ENCODE data around the gene EDIL3. TPM values are rescaled to one million over a fixed set of nuclear protein-coding genes. Genes with fewer than 3 reads are reported as not detected.

The EDIL3 gene
- total and polyA plus RNA-seq, 9 of the 15 experiments (the other 6 are each of a cell fraction or from before 2014, with no cell fraction given): 0.09 TPM; not detected in 8

DNA sequence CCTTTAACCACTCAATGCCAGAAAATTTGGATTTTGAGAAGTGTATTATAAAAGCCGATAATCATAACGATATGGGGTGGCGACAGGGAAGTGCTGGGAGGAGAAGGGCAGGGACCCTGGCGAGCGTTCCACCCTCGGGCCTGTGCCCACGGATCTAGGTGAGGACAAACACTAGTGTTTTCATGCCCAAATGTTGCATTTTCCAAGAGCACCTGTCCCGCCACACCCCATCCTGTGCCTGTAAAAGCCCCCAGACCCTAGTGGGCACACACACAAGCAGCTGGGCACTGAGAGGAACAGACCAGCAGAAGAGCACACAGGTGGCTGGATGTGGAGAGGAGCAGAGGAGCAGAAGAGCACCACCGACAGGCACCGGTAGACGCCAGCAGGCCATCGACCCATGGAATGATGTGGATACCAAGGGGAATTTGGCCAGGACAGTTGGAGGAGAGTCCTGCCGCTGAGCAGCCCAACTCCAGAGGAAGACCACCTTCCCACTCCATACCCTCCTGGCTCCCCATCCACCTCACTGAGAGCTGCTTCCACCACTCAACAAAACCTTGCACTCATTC, 315.0 kb downstream of the EDIL3 start:
- H3K9ac ChIP-seq (ENCODE audit: insufficient read depth in 1 of 2, low read depth in 2 of 2, low read length in 2 of 2): no peak overlapping the region
- no peaks in the 10 kb centered on the region for H3K79me2 ChIP-seq (ENCODE audit: control insufficient read depth, insufficient read depth, low read length)
- TF ChIP-seq ZNF695 (CRISPR knock-in tag; IDR thresholded peaks at IDR 0.05) (no peak), ATF7 (IDR thresholded peaks at IDR 0.05) (no peak), ZNF696 (CRISPR knock-in tag; conservative IDR thresholded peaks at IDR 0.05) (no peak), ZNF316 (IDR thresholded peaks at IDR 0.05) (no peak), PRMT5 (CRISPR knock-in tag; IDR thresholded peaks at IDR 0.05) (no peak), ZNF780A (CRISPR knock-in tag; IDR thresholded peaks at IDR 0.05) (no peak), FOXA1 (IDR thresholded peaks at IDR 0.05; ENCODE audit: borderline replicate concordance) (no peak), NFRKB (IDR thresholded peaks at IDR 0.05; ENCODE audit: low read depth) (no peak)
- TF ChIP-seq, protein P1, sequence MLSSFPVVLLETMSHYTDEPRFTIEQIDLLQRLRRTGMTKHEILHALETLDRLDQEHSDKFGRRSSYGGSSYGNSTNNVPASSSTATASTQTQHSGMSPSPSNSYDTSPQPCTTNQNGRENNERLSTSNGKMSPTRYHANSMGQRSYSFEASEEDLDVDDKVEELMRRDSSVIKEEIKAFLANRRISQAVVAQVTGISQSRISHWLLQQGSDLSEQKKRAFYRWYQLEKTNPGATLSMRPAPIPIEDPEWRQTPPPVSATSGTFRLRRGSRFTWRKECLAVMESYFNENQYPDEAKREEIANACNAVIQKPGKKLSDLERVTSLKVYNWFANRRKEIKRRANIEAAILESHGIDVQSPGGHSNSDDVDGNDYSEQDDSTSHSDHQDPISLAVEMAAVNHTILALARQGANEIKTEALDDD (IDR thresholded peaks at IDR 0.05): no peak
- TF ChIP-seq, protein P2, sequence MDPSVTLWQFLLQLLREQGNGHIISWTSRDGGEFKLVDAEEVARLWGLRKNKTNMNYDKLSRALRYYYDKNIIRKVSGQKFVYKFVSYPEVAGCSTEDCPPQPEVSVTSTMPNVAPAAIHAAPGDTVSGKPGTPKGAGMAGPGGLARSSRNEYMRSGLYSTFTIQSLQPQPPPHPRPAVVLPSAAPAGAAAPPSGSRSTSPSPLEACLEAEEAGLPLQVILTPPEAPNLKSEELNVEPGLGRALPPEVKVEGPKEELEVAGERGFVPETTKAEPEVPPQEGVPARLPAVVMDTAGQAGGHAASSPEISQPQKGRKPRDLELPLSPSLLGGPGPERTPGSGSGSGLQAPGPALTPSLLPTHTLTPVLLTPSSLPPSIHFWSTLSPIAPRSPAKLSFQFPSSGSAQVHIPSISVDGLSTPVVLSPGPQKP (CRISPR knock-in tag; IDR thresholded peaks at IDR 0.05): no peak
- TF ChIP-seq, protein P3, sequence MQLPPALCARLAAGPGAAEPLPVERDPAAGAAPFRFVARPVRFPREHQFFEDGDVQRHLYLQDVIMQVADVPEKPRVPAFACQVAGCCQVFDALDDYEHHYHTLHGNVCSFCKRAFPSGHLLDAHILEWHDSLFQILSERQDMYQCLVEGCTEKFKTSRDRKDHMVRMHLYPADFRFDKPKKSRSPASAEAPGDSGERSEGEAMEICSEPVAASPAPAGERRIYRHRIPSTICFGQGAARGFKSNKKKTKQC (CRISPR knock-in tag; IDR thresholded peaks at IDR 0.05): no peak
- H3K4me3 ChIP-seq: no peak overlapping the region
- H4K20me1 ChIP-seq (replicated peaks; ENCODE audit: control insufficient read depth, insufficient read depth, low read length): no peaks in the 10 kb centered on the region
- no peak for FAIRE-seq
- ChIA-PET POLR2A (no interaction called here), CTCF (ENCODE audit: low intra/inter-chr PET ratio) (no interaction called here)
- no TSS peak for BruUV-seq (replicated peaks)
- ATAC-seq: no peak
- no peaks in the 10 kb centered on the region for H3K27me3 ChIP-seq (ENCODE audit: control insufficient read depth in 2 of 2, insufficient read depth in 2 of 2, low read length in 2 of 2)
- no peak for DNase-seq (ENCODE audit: extremely low read depth in 1 of 4, low spot score in 3 of 4)
- H3K4me1 ChIP-seq (replicated peaks in 1 of 2; ENCODE audit: control insufficient read depth in 2 of 2, insufficient read depth in 2 of 2, low read length in 2 of 2): no peaks in the 10 kb centered on the region
- in situ Hi-C loops (cut with MboI): no loop called here
- H3K4me2 ChIP-seq (ENCODE audit: insufficient read depth, low read length): no peak overlapping the region
- H3K9me1 ChIP-seq (ENCODE audit: control insufficient read depth, insufficient read depth, low read length): no peaks in the 10 kb centered on the region
- H2AFZ ChIP-seq (ENCODE audit: low read depth, low read length): no peak overlapping the region
- H3K27ac ChIP-seq (ENCODE audit: extremely low read depth, low read depth, low read length): no peak overlapping the region
- no peaks in the 10 kb centered on the region for H3K9me3 ChIP-seq (replicated peaks; ENCODE audit: control insufficient read depth, insufficient read depth, low read depth, low read length)
- H3K36me3 ChIP-seq (ENCODE audit: control insufficient read depth, insufficient read depth, low read length): no peaks in the 10 kb centered on the region
- intact Hi-C loops (cut with micrococcal nuclease): no loop called here
- WGBS (ENCODE audit: insufficient coverage, low coverage, missing lambda C conversion rate): 4% methylated on average over 12 of the region's 13 CpGs

Data from K562 (cell line).